Uterus (tissue), 2 donors: ENCODE data around the gene RNF123.

ENCODE experiments used
- POLR2A ChIP-seq, 2 donors: fragments of 450-650 bp; IDR thresholded peaks; one replicate each; pipeline ENCODE4 v1.6.1; 2016; ENCODE audit warnings: antibody characterized with exemption in 2 of 2, mild to moderate bottlenecking in 1 of 2, moderate library complexity in 1 of 2
- TF ChIP-seq, protein P1 (sequence below), 4 experiments: fragments of 200-600 bp in 2 of 4; fragments of 450-650 bp in 2 of 4; sonication (generic) in 2 of 4; IDR thresholded peaks; one replicate each; pipeline ENCODE4 v1.5.1; 2016 to 2019; ENCODE audit warnings: antibody characterized with exemption in 4 of 4, mild to moderate bottlenecking in 2 of 4, moderate library complexity in 1 of 4

GRCh38 chr3:49704629-49705028, 15.3 kb downstream of the RNF123 start:
- TF ChIP-seq, protein P1, sequence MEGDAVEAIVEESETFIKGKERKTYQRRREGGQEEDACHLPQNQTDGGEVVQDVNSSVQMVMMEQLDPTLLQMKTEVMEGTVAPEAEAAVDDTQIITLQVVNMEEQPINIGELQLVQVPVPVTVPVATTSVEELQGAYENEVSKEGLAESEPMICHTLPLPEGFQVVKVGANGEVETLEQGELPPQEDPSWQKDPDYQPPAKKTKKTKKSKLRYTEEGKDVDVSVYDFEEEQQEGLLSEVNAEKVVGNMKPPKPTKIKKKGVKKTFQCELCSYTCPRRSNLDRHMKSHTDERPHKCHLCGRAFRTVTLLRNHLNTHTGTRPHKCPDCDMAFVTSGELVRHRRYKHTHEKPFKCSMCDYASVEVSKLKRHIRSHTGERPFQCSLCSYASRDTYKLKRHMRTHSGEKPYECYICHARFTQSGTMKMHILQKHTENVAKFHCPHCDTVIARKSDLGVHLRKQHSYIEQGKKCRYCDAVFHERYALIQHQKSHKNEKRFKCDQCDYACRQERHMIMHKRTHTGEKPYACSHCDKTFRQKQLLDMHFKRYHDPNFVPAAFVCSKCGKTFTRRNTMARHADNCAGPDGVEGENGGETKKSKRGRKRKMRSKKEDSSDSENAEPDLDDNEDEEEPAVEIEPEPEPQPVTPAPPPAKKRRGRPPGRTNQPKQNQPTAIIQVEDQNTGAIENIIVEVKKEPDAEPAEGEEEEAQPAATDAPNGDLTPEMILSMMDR (IDR thresholded peaks at IDR 0.05), result no peak
- TF ChIP-seq POLR2A (IDR thresholded peaks at IDR 0.05), result no peak
